Activated T-cell treated with anti-CD3 and anti-CD28 coated beads, Interleukin-2, amount 50 U/mL, for 4 hours (primary cell): ENCODE results near the gene HOMER2. TPM values are rescaled to one million over a fixed set of nuclear protein-coding genes. Genes with fewer than 3 reads are reported as not detected.
A peak's percentile ranks its signal among the peaks of the same experiment; 100 is the strongest.
"Not testable (repeated sequence)": the region's sequence is repeated elsewhere in the genome, so short reads cannot be mapped to it uniquely, and the experiment has no call there.

ENCODE experiments used
- ATAC-seq, 2 donors: fragments of 200-7000 bp; cut with Tn5 transposase; one replicate each; pipeline ENCODE4 v1.10.0; 2021
- DNase-seq: peaks from one replicate; pipeline ENCODE4 v3.0.0-alpha.2; 2020
- H3K27me3 Mint-ChIP-seq: one replicate; pipeline ENCODE4 v1.8.0; 2021; ENCODE audit warnings: low read depth, mixed read lengths
- H3K36me3 Mint-ChIP-seq: one replicate; pipeline ENCODE4 v1.8.0; 2022; ENCODE audit warnings: mixed read lengths; ENCODE audit not compliant: insufficient read depth
- H3K4me1 Mint-ChIP-seq: one replicate; pipeline ENCODE4 v1.8.0; 2021; ENCODE audit warnings: low read depth, mixed read lengths
- H3K4me3 Mint-ChIP-seq: one replicate; pipeline ENCODE4 v1.8.0; 2021; ENCODE audit warnings: mild to moderate bottlenecking, moderate library complexity, mixed read lengths
- H3K9me3 Mint-ChIP-seq: one replicate; pipeline ENCODE4 v1.8.0; 2021; ENCODE audit warnings: mixed read lengths
- total RNA-seq, 3 donors: library from RNA; stranded (reverse); gene quantifications; one replicate each; pipeline ENCODE4 v1.2.1, GENCODE V29; 2021

Gene HOMER2
- total RNA-seq, 3 donors from 2014 or later, result 2.3 to 3.8 (median 3.3) TPM

DNA sequence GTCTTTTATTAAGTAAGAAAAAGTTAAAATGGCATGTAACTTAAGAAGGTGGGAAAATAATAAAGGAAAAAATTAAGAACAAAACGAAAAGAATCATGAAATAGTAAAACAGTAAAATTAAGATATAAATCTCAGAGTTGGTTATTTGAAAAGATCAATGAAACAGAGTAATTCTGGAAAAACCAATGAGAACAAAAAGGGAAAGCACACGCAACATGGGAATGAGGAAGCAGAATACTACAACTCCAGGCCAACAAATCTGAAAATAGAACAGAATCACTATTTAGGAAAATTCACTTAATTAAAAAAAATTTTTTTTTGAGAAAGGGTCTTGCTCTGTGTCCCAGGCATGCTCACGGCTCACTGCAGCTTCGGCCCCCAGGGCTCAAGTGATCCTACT lies 112.4 kb downstream of the HOMER2 start:
- peaks cover 5% of the 10 kb centered on the region for H3K9me3 Mint-ChIP-seq
- no peak overlapping the region for H3K4me3 Mint-ChIP-seq
- no peak for ATAC-seq
- no peaks in the 10 kb centered on the region for H3K27me3 Mint-ChIP-seq
- no peak for DNase-seq
- peaks cover 6% of the 10 kb centered on the region for H3K4me1 Mint-ChIP-seq
- peaks cover 25% of the 10 kb centered on the region for H3K36me3 Mint-ChIP-seq

GRCh38 chr15:82839136-82839535 lies 113.4 kb downstream of the HOMER2 start:
- no peak overlapping the region for H3K4me3 Mint-ChIP-seq
- H3K36me3 Mint-ChIP-seq, result peaks cover 31% of the 10 kb centered on the region
- no peaks in the 10 kb centered on the region for H3K4me1 Mint-ChIP-seq
- ATAC-seq (no peak), DNase-seq (no peak)
- H3K9me3 Mint-ChIP-seq, result peaks cover 5% of the 10 kb centered on the region
- no peaks in the 10 kb centered on the region for H3K27me3 Mint-ChIP-seq

DNA sequence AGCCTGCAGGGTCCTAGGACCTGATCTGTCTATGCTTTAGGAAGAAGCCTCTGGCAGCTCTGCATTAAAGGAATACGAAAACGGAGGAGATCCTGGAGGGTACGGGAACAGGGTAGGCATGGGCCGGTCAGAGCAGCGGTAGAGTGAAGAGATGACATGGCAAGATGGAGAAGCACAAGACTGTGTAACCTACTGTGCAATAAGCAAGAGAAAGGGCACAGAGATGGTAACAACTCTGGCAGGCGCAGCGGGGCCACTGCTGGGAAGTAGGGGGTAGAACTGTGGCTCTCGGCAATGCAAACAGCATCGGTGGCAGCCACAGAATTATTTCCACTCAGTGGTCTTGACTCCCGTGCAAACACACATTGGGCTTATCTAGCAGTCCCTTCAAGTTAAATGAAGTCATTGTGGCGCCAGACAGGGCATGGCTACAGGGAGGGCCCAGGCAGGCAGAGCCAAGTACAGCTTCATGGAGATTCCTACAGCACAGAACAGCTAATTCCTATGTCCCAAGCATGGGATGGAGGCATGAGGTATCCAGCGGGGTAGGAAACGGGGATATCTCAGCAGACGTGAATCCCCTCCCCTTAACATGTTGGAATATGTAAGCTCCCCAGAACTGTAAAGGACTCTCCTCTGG lies 114.3 kb downstream of the HOMER2 start:
- Mint-ChIP-seq H3K9me3 (peaks cover 5% of the 10 kb centered on the region), H3K4me1 (peaks cover 2% of the 10 kb centered on the region), H3K36me3 (peaks cover 34% of the 10 kb centered on the region), H3K4me3 (no peak overlapping the region), H3K27me3 (no peaks in the 10 kb centered on the region)
- no peak for ATAC-seq
- no peak for DNase-seq

GRCh38 chr15:82835391-82835917 lies 117.1 kb downstream of the HOMER2 start:
- no peak for ATAC-seq
- Mint-ChIP-seq H3K36me3 (peaks cover 56% of the 10 kb centered on the region), H3K27me3 (no peaks in the 10 kb centered on the region)

DNA sequence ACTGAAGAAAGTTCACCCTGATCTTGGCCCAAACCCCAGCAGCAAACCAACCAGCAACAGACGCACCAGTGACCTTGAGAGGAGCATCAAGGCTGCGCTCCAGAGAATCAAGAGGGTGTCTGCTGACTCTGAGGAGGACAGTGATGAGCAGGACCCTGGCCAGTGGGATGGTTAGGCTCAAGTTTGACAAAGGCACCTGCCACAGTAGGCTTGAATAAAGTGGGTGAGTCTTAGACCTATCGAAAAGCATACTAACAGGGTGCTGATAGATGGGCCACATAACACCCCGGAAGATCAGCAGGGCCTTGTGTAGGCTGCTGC lies 119.2 kb downstream of the HOMER2 start:
- DNase-seq, result no peak
- peaks cover 68% of the 10 kb centered on the region for H3K36me3 Mint-ChIP-seq

More at GRCh38 chr15:82835391-82835917, 117.1 kb downstream of the HOMER2 start:
- H3K9me3 Mint-ChIP-seq, result peaks cover 5% of the 10 kb centered on the region
- DNase-seq, result no peak
- no peak overlapping the region for H3K4me3 Mint-ChIP-seq
- peaks cover 21% of the 10 kb centered on the region for H3K4me1 Mint-ChIP-seq

GRCh38 chr15:82832601-82833361 lies 119.7 kb downstream of the HOMER2 start:
- peaks cover 68% of the 10 kb centered on the region for H3K36me3 Mint-ChIP-seq
- no peaks in the 10 kb centered on the region for H3K9me3 Mint-ChIP-seq
- ATAC-seq (peak; percentile 91), DNase-seq (peak; percentile 32)
- peaks cover 23% of the 10 kb centered on the region for H3K4me1 Mint-ChIP-seq
- H3K27me3 Mint-ChIP-seq, result no peaks in the 10 kb centered on the region
- H3K4me3 Mint-ChIP-seq, result peak overlapping the region; percentile 47

More for the DNA sequence above, 119.2 kb downstream of the HOMER2 start:
- Mint-ChIP-seq H3K27me3 (no peaks in the 10 kb centered on the region), H3K9me3 (peaks cover 5% of the 10 kb centered on the region), H3K4me1 (peaks cover 23% of the 10 kb centered on the region), H3K4me3 (no peak overlapping the region)
- no peak for ATAC-seq

GRCh38 chr15:82831894-82832600 lies 120.5 kb downstream of the HOMER2 start:
- peaks cover 23% of the 10 kb centered on the region for H3K4me1 Mint-ChIP-seq
- ATAC-seq (no peak), DNase-seq (no peak)
- H3K27me3 Mint-ChIP-seq, result no peaks in the 10 kb centered on the region
- no peaks in the 10 kb centered on the region for H3K9me3 Mint-ChIP-seq
- no peak overlapping the region for H3K4me3 Mint-ChIP-seq
- H3K36me3 Mint-ChIP-seq, result peaks cover 63% of the 10 kb centered on the region

DNA sequence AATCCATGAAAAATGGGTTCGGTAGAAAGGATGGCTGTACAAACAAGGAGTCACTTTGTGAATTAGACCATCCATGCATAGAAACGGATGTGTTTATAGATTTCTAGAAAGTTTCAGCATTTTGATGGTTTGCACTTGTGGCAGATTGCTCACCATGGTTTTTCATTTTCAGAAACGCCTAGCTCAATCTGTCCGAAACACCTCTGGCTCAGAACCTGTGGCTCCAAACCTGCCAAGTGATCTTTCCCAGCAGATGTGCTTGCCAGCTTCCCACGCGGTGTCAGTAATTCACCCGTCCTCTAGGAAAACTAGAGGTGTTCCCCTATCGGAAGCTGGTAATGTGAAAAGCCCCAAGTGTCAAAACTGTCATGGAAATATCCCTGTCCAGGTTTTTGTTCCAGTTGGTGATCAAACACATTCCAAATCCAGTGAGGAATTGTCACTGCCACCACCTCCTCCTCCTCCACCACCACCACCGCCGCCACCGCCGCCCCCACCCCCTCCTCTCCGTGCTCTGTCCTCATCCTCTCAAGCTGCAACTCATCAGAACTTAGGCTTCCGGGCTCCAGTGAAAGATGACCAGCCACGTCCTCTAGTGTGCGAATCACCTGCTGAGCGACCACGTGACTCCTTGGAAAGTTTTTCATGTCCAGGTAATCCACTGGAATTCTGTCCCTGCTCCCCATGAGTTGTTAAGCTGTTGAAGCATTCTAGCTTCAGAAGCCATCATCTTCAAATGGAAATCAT lies 121.9 kb downstream of the HOMER2 start:
- Mint-ChIP-seq H3K36me3 (peaks cover 65% of the 10 kb centered on the region), H3K27me3 (no peaks in the 10 kb centered on the region), H3K9me3 (no peaks in the 10 kb centered on the region), H3K4me3 (no peak overlapping the region), H3K4me1 (peaks cover 23% of the 10 kb centered on the region)
- ATAC-seq (no peak), DNase-seq (no peak)

- Mint-ChIP-seq H3K4me1 (peaks cover 23% of the 10 kb centered on the region), H3K27me3 (no peaks in the 10 kb centered on the region), H3K36me3 (peaks cover 62% of the 10 kb centered on the region), H3K9me3 (no peaks in the 10 kb centered on the region), H3K4me3 (no peak overlapping the region)
- DNase-seq, result no peak
- ATAC-seq, result no peak
Measured at GRCh38 chr15:82829234-82829633, 123.3 kb downstream of the HOMER2 start.

- no peaks in the 10 kb centered on the region for H3K9me3 Mint-ChIP-seq
- H3K4me3 Mint-ChIP-seq, result no peak overlapping the region
- no peaks in the 10 kb centered on the region for H3K27me3 Mint-ChIP-seq
- peaks cover 20% of the 10 kb centered on the region for H3K4me1 Mint-ChIP-seq
- DNase-seq, result no peak
- peak in 1 of 2 donors; percentile 12 for ATAC-seq
- H3K36me3 Mint-ChIP-seq, result peaks cover 55% of the 10 kb centered on the region
Measured at GRCh38 chr15:82828075-82828474, 124.4 kb downstream of the HOMER2 start.

DNA sequence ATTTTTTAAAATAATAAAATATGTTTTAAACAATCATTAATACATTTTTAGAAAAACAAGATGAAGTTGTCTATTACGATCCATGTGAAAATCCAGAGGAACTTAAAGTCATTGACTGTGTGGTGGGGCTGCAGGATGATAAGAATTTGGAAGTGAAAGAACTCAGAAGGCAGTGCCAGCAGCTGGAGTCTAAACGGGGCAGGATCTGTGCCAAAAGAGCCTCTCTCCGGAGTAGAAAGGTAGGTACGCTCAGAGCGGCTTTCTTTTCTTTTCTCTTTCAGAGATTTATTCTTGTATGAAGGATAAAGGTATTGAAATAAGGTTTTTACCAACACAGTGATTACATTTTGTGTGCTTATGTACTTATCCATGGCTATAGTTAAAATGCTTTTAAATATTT lies 129.5 kb downstream of the HOMER2 start:
- DNase-seq (no peak), ATAC-seq (no peak)
- H3K4me3 Mint-ChIP-seq, result no peak overlapping the region
- H3K9me3 Mint-ChIP-seq, result no peaks in the 10 kb centered on the region
- H3K27me3 Mint-ChIP-seq, result no peaks in the 10 kb centered on the region
- peaks cover 37% of the 10 kb centered on the region for H3K36me3 Mint-ChIP-seq
- no peaks in the 10 kb centered on the region for H3K4me1 Mint-ChIP-seq

DNA sequence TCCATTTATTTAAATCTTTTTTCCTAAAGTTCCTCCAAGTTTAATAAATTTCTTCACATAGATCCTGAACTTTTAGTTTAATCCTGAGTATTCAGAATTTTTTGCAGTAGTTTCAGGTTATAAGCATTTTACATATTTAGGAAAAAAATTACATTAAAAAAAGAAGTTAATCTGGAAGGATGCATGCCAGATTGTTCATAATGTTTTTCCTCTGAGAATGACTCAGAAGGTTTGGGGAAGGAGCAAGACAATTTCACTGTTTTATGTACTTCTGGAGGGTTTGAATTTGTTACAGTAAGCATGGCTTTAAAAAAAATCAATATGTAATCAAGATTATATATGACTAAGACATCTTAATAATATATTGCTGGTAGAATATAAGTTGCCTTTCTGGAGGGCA lies 130.7 kb downstream of the HOMER2 start:
- not testable (repeated sequence) for H3K27me3 Mint-ChIP-seq, DNase-seq, H3K4me3 Mint-ChIP-seq, ATAC-seq, H3K4me1 Mint-ChIP-seq, H3K9me3 Mint-ChIP-seq
- H3K36me3 Mint-ChIP-seq, result peaks cover 39% of the 10 kb centered on the region

GRCh38 chr15:82821396-82821795 lies 131.1 kb downstream of the HOMER2 start:
- not testable (repeated sequence) for ATAC-seq, H3K9me3 Mint-ChIP-seq, DNase-seq, H3K27me3 Mint-ChIP-seq, H3K4me1 Mint-ChIP-seq, H3K4me3 Mint-ChIP-seq
- H3K36me3 Mint-ChIP-seq, result peaks cover 39% of the 10 kb centered on the region

DNA sequence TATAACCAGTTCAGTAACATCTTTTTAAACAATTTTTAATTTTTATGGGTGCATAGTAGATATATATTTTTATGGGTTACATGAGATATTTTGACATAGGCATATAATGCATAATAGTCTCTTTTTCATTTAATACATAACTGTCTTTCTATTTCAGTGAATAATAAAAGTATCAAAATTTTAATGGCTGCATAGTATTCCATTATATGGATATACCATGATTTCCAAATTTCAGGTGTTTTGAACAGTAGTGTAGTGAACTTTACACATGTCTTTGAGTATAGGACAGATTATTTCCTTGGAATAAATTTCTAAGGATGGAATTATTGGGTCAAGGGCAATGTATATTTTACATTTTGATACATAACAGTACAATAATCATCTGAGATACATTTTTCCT lies 132.4 kb downstream of the HOMER2 start:
- no peaks in the 10 kb centered on the region for H3K9me3 Mint-ChIP-seq
- no peak for ATAC-seq
- no peak overlapping the region for H3K4me3 Mint-ChIP-seq
- H3K27me3 Mint-ChIP-seq, result no peaks in the 10 kb centered on the region
- peaks cover 40% of the 10 kb centered on the region for H3K36me3 Mint-ChIP-seq
- DNase-seq, result no peak
- H3K4me1 Mint-ChIP-seq, result peaks cover 14% of the 10 kb centered on the region
